HEK293 (cell line): Measurements from ENCODE around the gene SH3BP5.
A peak's percentile ranks its signal among the peaks of the same experiment; 100 is the strongest.

Experiments
- BCL11B ChIP-seq: fragments of 450-650 bp; formaldehyde crosslinking; IDR thresholded peaks from 2 replicates; pipeline ENCODE4 v1.5.1; 2016; ENCODE audit warnings: low read depth, missing biosample characterization, missing genetic modification characterization
- HOXA7 ChIP-seq: sonication (generic); formaldehyde crosslinking; IDR thresholded peaks from 2 replicates; pipeline ENCODE4 v1.8.1; 2022; ENCODE audit warnings: missing genetic modification reagents, borderline replicate concordance
- HOXC10 ChIP-seq: sonication (generic); formaldehyde crosslinking; IDR thresholded peaks from 2 replicates; pipeline ENCODE4 v1.8.1; 2023; ENCODE audit warnings: mild to moderate bottlenecking, missing genetic modification reagents
- KLF1 ChIP-seq: fragments of 450-650 bp; formaldehyde crosslinking; IDR thresholded peaks from 2 replicates; pipeline ENCODE4 v1.5.1; 2016; ENCODE audit warnings: missing biosample characterization, missing genetic modification characterization
- MEIS1 ChIP-seq: sonication (generic); formaldehyde crosslinking; IDR thresholded peaks from 2 replicates; pipeline ENCODE4 v1.8.1; 2022; ENCODE audit warnings: missing genetic modification reagents, mild to moderate bottlenecking, borderline replicate concordance
- TSHZ1 ChIP-seq: fragments of 450-650 bp; formaldehyde crosslinking; IDR thresholded peaks from 2 replicates; pipeline ENCODE4 v1.5.1; 2016; ENCODE audit warnings: missing biosample characterization, missing genetic modification characterization, borderline replicate concordance
- ZBTB11 ChIP-seq: fragments of 450-650 bp; formaldehyde crosslinking; conservative IDR thresholded peaks from 2 replicates; pipeline ENCODE4 v1.5.1; 2016; ENCODE audit warnings: low read depth, missing biosample characterization, missing genetic modification characterization
- ZBTB20 ChIP-seq: fragments of 450-650 bp; formaldehyde crosslinking; IDR thresholded peaks from 2 replicates; pipeline ENCODE4 v1.5.1; 2016; ENCODE audit warnings: missing biosample characterization, missing genetic modification characterization
- ZBTB26 ChIP-seq: fragments of 450-650 bp; formaldehyde crosslinking; optimal IDR thresholded peaks from 2 replicates; pipeline ENCODE3; 2016; ENCODE audit warnings: missing biosample characterization, mild to moderate bottlenecking, missing genetic modification characterization
- ZFP41 ChIP-seq: fragments of 450-650 bp; formaldehyde crosslinking; IDR thresholded peaks from 2 replicates; pipeline ENCODE4 v1.5.1; 2016; ENCODE audit warnings: missing biosample characterization, missing genetic modification characterization, borderline replicate concordance
- ZFP69B ChIP-seq: fragments of 450-650 bp; formaldehyde crosslinking; IDR thresholded peaks from 2 replicates; pipeline ENCODE4 v1.5.1; 2016; ENCODE audit warnings: missing biosample characterization, missing genetic modification characterization
- ZNF138 ChIP-seq: fragments of 450-650 bp; formaldehyde crosslinking; IDR thresholded peaks from 2 replicates; pipeline ENCODE4 v1.5.1; 2016; ENCODE audit warnings: missing biosample characterization, missing genetic modification characterization, borderline replicate concordance
- ZNF223 ChIP-seq: fragments of 450-650 bp; formaldehyde crosslinking; IDR thresholded peaks from 2 replicates; pipeline ENCODE4 v1.5.1; 2016; ENCODE audit warnings: missing biosample characterization, missing genetic modification characterization
- ZNF274 ChIP-seq, 2 experiments: fragments of 200-500 bp in 1 of 2; fragments of 450-650 bp in 1 of 2; sonication (Bioruptor generic) in 1 of 2; formaldehyde crosslinking in 1 of 2; IDR thresholded peaks; 2 replicates each; pipeline versions ENCODE4 v1.5.1 to v1.6.1; 2014 to 2016; ENCODE audit warnings: borderline replicate concordance in 1 of 2, inconsistent platforms in 1 of 2, low read length in 1 of 2, missing biosample characterization in 1 of 2, missing genetic modification characterization in 1 of 2
- ZNF362 ChIP-seq: fragments of 450-650 bp; formaldehyde crosslinking; IDR thresholded peaks from 2 replicates; pipeline ENCODE4 v1.5.1; 2016; ENCODE audit warnings: missing biosample characterization, missing genetic modification characterization
- ZNF423 ChIP-seq: fragments of 450-650 bp; formaldehyde crosslinking; IDR thresholded peaks from 2 replicates; pipeline ENCODE4 v1.5.1; 2016; ENCODE audit warnings: missing biosample characterization, missing genetic modification characterization
- ZNF514 ChIP-seq: fragments of 450-650 bp; formaldehyde crosslinking; IDR thresholded peaks from 2 replicates; pipeline ENCODE4 v1.5.1; 2016; ENCODE audit warnings: missing biosample characterization, missing genetic modification characterization
- ZNF521 ChIP-seq: fragments of 450-650 bp; formaldehyde crosslinking; IDR thresholded peaks from 2 replicates; pipeline ENCODE4 v1.5.1; 2017; ENCODE audit warnings: missing biosample characterization, mild to moderate bottlenecking, missing genetic modification characterization
- ZNF544 ChIP-seq: fragments of 450-650 bp; formaldehyde crosslinking; IDR thresholded peaks from 2 replicates; pipeline ENCODE4 v1.5.0; 2017; ENCODE audit warnings: missing biosample characterization, missing genetic modification characterization
- ZNF555 ChIP-seq: fragments of 450-650 bp; formaldehyde crosslinking; conservative IDR thresholded peaks from 2 replicates; pipeline ENCODE4 v1.5.1; 2017; ENCODE audit warnings: missing biosample characterization, mild to moderate bottlenecking, missing genetic modification characterization, inconsistent platforms
- ZNF629 ChIP-seq: fragments of 450-650 bp; formaldehyde crosslinking; IDR thresholded peaks from 2 replicates; pipeline ENCODE4 v1.5.1; 2017; ENCODE audit warnings: missing biosample characterization, missing genetic modification characterization
- ZNF660 ChIP-seq: fragments of 450-650 bp; IDR thresholded peaks from 2 replicates; pipeline ENCODE4 v1.5.1; 2018; ENCODE audit warnings: missing biosample characterization, mild to moderate bottlenecking, missing genetic modification characterization
- ZNF664 ChIP-seq: fragments of 450-650 bp; formaldehyde crosslinking; IDR thresholded peaks from 2 replicates; pipeline ENCODE4 v1.5.1; 2016; ENCODE audit warnings: missing biosample characterization, missing genetic modification characterization
- ZNF701 ChIP-seq: fragments of 450-650 bp; formaldehyde crosslinking; IDR thresholded peaks from 2 replicates; pipeline ENCODE4 v1.5.1; 2016; ENCODE audit warnings: missing biosample characterization, missing genetic modification characterization
- ZSCAN23 ChIP-seq: fragments of 450-650 bp; formaldehyde crosslinking; IDR thresholded peaks from 2 replicates; pipeline ENCODE4 v1.5.1; 2016; ENCODE audit warnings: missing biosample characterization, missing genetic modification characterization
- TF ChIP-seq, protein P1 (sequence below): fragments of 450-650 bp; formaldehyde crosslinking; IDR thresholded peaks from 2 replicates; pipeline ENCODE4 v1.5.1; 2016; ENCODE audit warnings: missing biosample characterization, missing genetic modification characterization
- TF ChIP-seq, protein P2 (sequence below): fragments of 450-650 bp; formaldehyde crosslinking; IDR thresholded peaks from 2 replicates; pipeline ENCODE4 v1.5.1; 2016; ENCODE audit warnings: missing biosample characterization, missing genetic modification characterization

Gene SH3BP5

DNA sequence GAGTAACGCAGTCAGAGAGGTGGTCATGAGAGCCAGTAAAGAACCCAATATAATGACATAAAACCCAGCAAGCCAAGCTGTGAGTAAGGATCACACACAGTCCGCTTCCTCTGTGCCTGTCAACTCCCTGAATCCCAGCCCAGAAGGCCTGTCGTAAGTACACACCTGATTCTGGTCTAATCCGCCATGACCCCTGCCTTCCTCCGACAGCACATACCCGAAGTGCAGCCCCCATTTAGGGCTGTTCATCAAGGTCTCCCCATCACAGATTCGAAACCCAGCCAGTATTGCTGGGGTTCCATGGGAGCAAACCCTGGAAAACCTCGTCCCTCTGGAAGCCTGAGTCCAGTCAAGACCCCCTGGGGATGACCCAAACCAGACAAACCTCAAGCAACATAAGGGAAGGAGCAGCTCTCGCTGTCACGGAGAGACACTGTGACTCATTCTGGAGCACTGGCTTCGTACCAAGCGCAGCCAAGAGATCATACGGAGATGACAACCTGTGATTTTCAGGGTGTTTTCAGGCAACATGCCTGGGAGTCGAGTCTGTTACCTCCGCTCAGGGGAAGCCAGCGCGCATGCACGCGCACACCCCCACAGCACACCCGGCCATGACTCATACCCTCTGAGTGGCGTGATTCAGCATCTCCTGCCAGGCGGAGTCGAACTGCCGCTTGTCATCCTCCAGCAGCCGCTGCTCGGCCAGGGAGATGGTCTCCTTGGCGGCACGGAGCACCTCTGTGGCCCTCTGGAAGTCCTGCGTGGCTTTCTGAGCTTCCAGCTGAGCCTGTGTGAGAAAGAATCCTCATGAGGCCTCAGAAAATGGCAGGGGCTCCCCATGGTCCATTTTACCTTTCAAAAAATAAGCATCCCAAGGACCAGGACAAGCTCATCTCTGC lies 63.0 kb downstream of the SH3BP5 start (continued):
- no peak for TF ChIP-seq TSHZ1
- TF ChIP-seq ZNF660 (tag by site-specific recombination): peak; percentile 61; the same call in 1 of the 2 replicates
- no peak for TF ChIP-seq ZBTB11 (tag by site-specific recombination)
- no peak for TF ChIP-seq HOXC10 (CRISPR knock-in tag)
- no peak; the same call in 1 of the 2 replicates for TF ChIP-seq ZFP69B (tag by site-specific recombination)
- TF ChIP-seq ZNF423 (tag by site-specific recombination): no peak
- TF ChIP-seq ZNF138 (tag by site-specific recombination): no peak
- no peak for TF ChIP-seq KLF1 (tag by site-specific recombination)
- no peak for TF ChIP-seq ZNF555 (tag by site-specific recombination)
- peak; percentile 86 for TF ChIP-seq ZBTB26
- no peak for TF ChIP-seq HOXA7 (CRISPR knock-in tag)
- no peak for TF ChIP-seq ZNF521 (tag by site-specific recombination)
- TF ChIP-seq ZNF362 (tag by site-specific recombination): no peak
- TF ChIP-seq MEIS1 (CRISPR knock-in tag): no peak
- TF ChIP-seq, protein P1, sequence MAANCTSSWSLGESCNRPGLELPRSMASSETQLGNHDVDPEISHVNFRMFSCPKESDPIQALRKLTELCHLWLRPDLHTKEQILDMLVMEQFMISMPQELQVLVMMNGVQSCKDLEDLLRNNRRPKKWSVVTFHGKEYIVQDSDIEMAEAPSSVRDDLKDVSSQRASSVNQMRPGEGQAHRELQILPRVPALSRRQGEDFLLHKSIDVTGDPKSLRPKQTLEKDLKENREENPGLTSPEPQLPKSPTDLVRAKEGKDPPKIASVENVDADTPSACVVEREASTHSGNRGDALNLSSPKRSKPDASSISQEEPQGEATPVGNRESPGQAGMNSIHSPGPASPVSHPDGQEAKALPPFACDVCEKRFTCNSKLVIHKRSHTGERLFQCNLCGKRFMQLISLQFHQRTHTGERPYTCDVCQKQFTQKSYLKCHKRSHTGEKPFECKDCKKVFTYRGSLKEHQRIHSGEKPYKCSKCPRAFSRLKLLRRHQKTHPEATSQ (tag by site-specific recombination): no peak
- TF ChIP-seq ZNF274 (IDR thresholded peaks at IDR 0.05; ENCODE audit: low read length): no peak
- TF ChIP-seq ZNF274 (tag by site-specific recombination; IDR thresholded peaks at IDR 0.05; ENCODE audit: borderline replicate concordance): no peak
- no peak for TF ChIP-seq ZNF544 (tag by site-specific recombination)
- no peak for TF ChIP-seq ZNF514 (tag by site-specific recombination)
- no peak for TF ChIP-seq ZSCAN23 (tag by site-specific recombination)
- TF ChIP-seq, protein P2, sequence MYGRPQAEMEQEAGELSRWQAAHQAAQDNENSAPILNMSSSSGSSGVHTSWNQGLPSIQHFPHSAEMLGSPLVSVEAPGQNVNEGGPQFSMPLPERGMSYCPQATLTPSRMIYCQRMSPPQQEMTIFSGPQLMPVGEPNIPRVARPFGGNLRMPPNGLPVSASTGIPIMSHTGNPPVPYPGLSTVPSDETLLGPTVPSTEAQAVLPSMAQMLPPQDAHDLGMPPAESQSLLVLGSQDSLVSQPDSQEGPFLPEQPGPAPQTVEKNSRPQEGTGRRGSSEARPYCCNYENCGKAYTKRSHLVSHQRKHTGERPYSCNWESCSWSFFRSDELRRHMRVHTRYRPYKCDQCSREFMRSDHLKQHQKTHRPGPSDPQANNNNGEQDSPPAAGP (tag by site-specific recombination): peak; percentile 28; the same call in 1 of the 2 replicates
- peak; percentile 80 for TF ChIP-seq ZNF629 (tag by site-specific recombination)
- TF ChIP-seq ZNF223: no peak
- no peak for TF ChIP-seq ZFP41 (tag by site-specific recombination)
- TF ChIP-seq BCL11B (tag by site-specific recombination): no peak
- no peak for TF ChIP-seq ZNF664
- peak; percentile 16; the same call in 1 of the 2 replicates for TF ChIP-seq ZBTB20 (tag by site-specific recombination)
- TF ChIP-seq ZNF701 (tag by site-specific recombination): no peak
